ENCODE measurements around the gene ZNF593OS. TPM values are rescaled to one million over a fixed set of nuclear protein-coding genes. Genes with fewer than 3 reads are reported as not detected.

ZNF593OS gene
- total and polyA plus RNA-seq, 4 experiments from 2014 or later, result 0.53 to 0.78 TPM; not detected in 2

GRCh38 chr1:26158908-26159742 is 12.5 kb downstream of the ZNF593OS start, which contains the start of gene FAM110D:
Gene FAM110D (plus strand): TSS chr1:26159079. CDS start chr1:26161292, 2,213 bp downstream.
- Histone ChIP-seq H3K27me3 (ENCODE audit: insufficient read depth, low read length) (peaks cover 7% of the 10 kb centered on the region), H3K4me1 (ENCODE audit: insufficient read depth, low read length) (peaks cover 12% of the 10 kb centered on the region), H3K36me3 (ENCODE audit: insufficient read depth, low read length) (no peaks in the 10 kb centered on the region), H3K27ac (ENCODE audit: low read depth, low read length) (no peak within 1 kb of the TSS), H3K9me3 (ENCODE audit: control insufficient read depth in 1 of 2, low read length in 2 of 2) (no peaks in the 10 kb centered on the region), H3K4me3 (ENCODE audit: low read length in 2 of 2) (no peak within 1 kb of the TSS)
- intact Hi-C loops (cut with micrococcal nuclease), result no loop called here
- Mint-ChIP-seq H3K36me3 (no peaks in the 10 kb centered on the region), H3K27ac (peak within 1 kb of the TSS in 1 of 7 donors; percentile 57), H3K4me1 (peaks cover 0 to 15% (median 8%) of the 10 kb centered on the region in 4 donors), H3K27me3 (peaks cover 19 to 36% of the 10 kb centered on the region in 2 donors), H3K9me3 (no peaks in the 10 kb centered on the region), H3K4me3 (peak within 1 kb of the TSS in 1 of 8 donors; percentile 55)
- CTCF ChIA-PET (ENCODE audit: partially characterized antibody), result interaction anchor here (0.8 to 1.0 kb wide), 3 partner anchors 13 to 53 kb away, joined by 3 read pairs; partner anchors contain the start of gene ZNF593OS
- POLR2A ChIA-PET (ENCODE audit: partially characterized antibody), result no interaction called here
- no peak for DNase-seq

GRCh38 chr1:26158271-26158907 is 13.2 kb downstream of the ZNF593OS start:
- Histone ChIP-seq H3K36me3 (ENCODE audit: insufficient read depth, low read length) (no peaks in the 10 kb centered on the region), H3K27ac (ENCODE audit: low read depth, low read length) (no peak overlapping the region), H3K27me3 (ENCODE audit: insufficient read depth, low read length) (peaks cover 7% of the 10 kb centered on the region), H3K9me3 (ENCODE audit: control insufficient read depth in 1 of 2, low read length in 2 of 2) (no peaks in the 10 kb centered on the region), H3K4me1 (ENCODE audit: insufficient read depth, low read length) (peaks cover 5% of the 10 kb centered on the region), H3K4me3 (ENCODE audit: low read length in 2 of 2) (no peak overlapping the region)
- CTCF ChIA-PET (ENCODE audit: partially characterized antibody), result interaction anchor here (0.8 to 2.1 kb wide), 3 partner anchors 13 to 52 kb away, joined by 3 to 10 read pairs (median 3); partner anchors contain the start of gene ZNF593OS
- Mint-ChIP-seq H3K4me1 (peaks cover 0 to 10% (median 5%) of the 10 kb centered on the region in 4 donors), H3K4me3 (no peak overlapping the region), H3K27ac (peak overlapping the region in 1 of 7 donors; percentile 57), H3K27me3 (peaks cover 19 to 33% of the 10 kb centered on the region in 2 donors), H3K36me3 (no peaks in the 10 kb centered on the region), H3K9me3 (no peaks in the 10 kb centered on the region)
- POLR2A ChIA-PET (ENCODE audit: partially characterized antibody), result no interaction called here
- no peak for DNase-seq
- intact Hi-C loops (cut with micrococcal nuclease), result no loop called here

- H3K27me3 ChIP-seq (ENCODE audit: insufficient read depth, low read length), result no peaks in the 10 kb centered on the region
- CTCF ChIA-PET (ENCODE audit: partially characterized antibody), result interaction anchor here (0.7 to 2.1 kb wide), 5 partner anchors 11 to 121 kb away, joined by 3 to 10 read pairs (median 5); partner anchors contain the start of gene ZNF593
- Mint-ChIP-seq H3K4me3 (no peak overlapping the region), H3K4me1 (peaks cover 0 to 6% (median under 1%) of the 10 kb centered on the region in 4 donors), H3K9me3 (no peaks in the 10 kb centered on the region), H3K27ac (peak overlapping the region in 1 of 7 donors; percentile 47), H3K36me3 (no peaks in the 10 kb centered on the region), H3K27me3 (peaks cover 17 to 30% of the 10 kb centered on the region in 2 donors)
- no peaks in the 10 kb centered on the region for H3K9me3 ChIP-seq (ENCODE audit: control insufficient read depth in 1 of 2, low read length in 2 of 2)
- no peak overlapping the region for H3K4me3 ChIP-seq (ENCODE audit: low read length in 2 of 2)
- POLR2A ChIA-PET (ENCODE audit: partially characterized antibody), result no interaction called here
- no peaks in the 10 kb centered on the region for H3K4me1 ChIP-seq (ENCODE audit: insufficient read depth, low read length)
- H3K36me3 ChIP-seq (ENCODE audit: insufficient read depth, low read length), result no peaks in the 10 kb centered on the region
- H3K27ac ChIP-seq (ENCODE audit: low read depth, low read length), result no peak overlapping the region
- no peak for DNase-seq
- intact Hi-C loops (cut with micrococcal nuclease), result no loop called here
Observed at GRCh38 chr1:26156285-26157038, 15.2 kb downstream of the ZNF593OS start.

- Histone ChIP-seq H3K9me3 (ENCODE audit: control insufficient read depth in 1 of 2, low read length in 2 of 2) (no peaks in the 10 kb centered on the region), H3K36me3 (ENCODE audit: insufficient read depth, low read length) (no peaks in the 10 kb centered on the region), H3K27ac (ENCODE audit: low read depth, low read length) (no peak overlapping the region), H3K27me3 (ENCODE audit: insufficient read depth, low read length) (no peaks in the 10 kb centered on the region), H3K4me3 (ENCODE audit: low read length in 2 of 2) (no peak overlapping the region), H3K4me1 (ENCODE audit: insufficient read depth, low read length) (no peaks in the 10 kb centered on the region)
- Mint-ChIP-seq H3K27ac (peak overlapping the region in 1 of 7 donors; percentile 37), H3K4me3 (no peak overlapping the region), H3K27me3 (peaks cover 20 to 34% of the 10 kb centered on the region in 2 donors), H3K4me1 (peaks cover 0 to 6% (median under 1%) of the 10 kb centered on the region in 4 donors), H3K9me3 (no peaks in the 10 kb centered on the region), H3K36me3 (no peaks in the 10 kb centered on the region)
- CTCF ChIA-PET (ENCODE audit: partially characterized antibody), result interaction anchor here (0.7 to 1.3 kb wide), 4 partner anchors 8 to 120 kb away, joined by 3 to 4 read pairs (median 4); partner anchors contain the start of gene ZNF593
- DNase-seq, result no peak
- intact Hi-C loops (cut with micrococcal nuclease), result no loop called here
- POLR2A ChIA-PET (ENCODE audit: partially characterized antibody), result interaction anchor here (0.9 to 1.0 kb wide), 2 partner anchors 14 to 30 kb away, joined by 3 read pairs; partner anchors contain the start of gene ZNF593
Observed at GRCh38 chr1:26155370-26156284, 16.0 kb downstream of the ZNF593OS start.

- Histone ChIP-seq H3K36me3 (ENCODE audit: insufficient read depth, low read length) (no peaks in the 10 kb centered on the region), H3K27ac (ENCODE audit: low read depth, low read length) (no peak overlapping the region), H3K9me3 (ENCODE audit: control insufficient read depth in 1 of 2, low read length in 2 of 2) (no peaks in the 10 kb centered on the region), H3K4me3 (ENCODE audit: low read length in 2 of 2) (no peak overlapping the region), H3K27me3 (ENCODE audit: insufficient read depth, low read length) (no peaks in the 10 kb centered on the region), H3K4me1 (ENCODE audit: insufficient read depth, low read length) (no peaks in the 10 kb centered on the region)
- no peak for DNase-seq
- intact Hi-C loops (cut with micrococcal nuclease), result no loop called here
- H3K4me1 Mint-ChIP-seq, result peaks cover 0 to 6% (median under 1%) of the 10 kb centered on the region in 4 donors
- ChIA-PET POLR2A (ENCODE audit: partially characterized antibody) (interaction anchor here (0.9 to 1.0 kb wide), 2 partner anchors 15 to 29 kb away, joined by 3 read pairs; partner anchors contain the start of gene ZNF593), CTCF (ENCODE audit: partially characterized antibody) (interaction anchor here (0.6 to 2.3 kb wide), 5 partner anchors 9 to 242 kb away, joined by 3 to 6 read pairs (median 3); partner anchors contain the start of gene ZNF593)
- H3K27ac Mint-ChIP-seq, result no peak overlapping the region
- no peaks in the 10 kb centered on the region for H3K9me3 Mint-ChIP-seq
- peaks cover 20 to 35% of the 10 kb centered on the region in 2 donors for H3K27me3 Mint-ChIP-seq
- no peak overlapping the region for H3K4me3 Mint-ChIP-seq
- H3K36me3 Mint-ChIP-seq, result no peaks in the 10 kb centered on the region
Observed at GRCh38 chr1:26154750-26155149, 16.9 kb downstream of the ZNF593OS start.

- no peak overlapping the region for H3K4me3 Mint-ChIP-seq
- DNase-seq, result no peak
- H3K36me3 Mint-ChIP-seq, result no peaks in the 10 kb centered on the region
- Histone ChIP-seq H3K4me1 (ENCODE audit: insufficient read depth, low read length) (no peaks in the 10 kb centered on the region), H3K36me3 (ENCODE audit: insufficient read depth, low read length) (no peaks in the 10 kb centered on the region), H3K27me3 (ENCODE audit: insufficient read depth, low read length) (no peaks in the 10 kb centered on the region), H3K9me3 (ENCODE audit: control insufficient read depth in 1 of 2, low read length in 2 of 2) (no peaks in the 10 kb centered on the region), H3K27ac (ENCODE audit: low read depth, low read length) (no peak overlapping the region), H3K4me3 (ENCODE audit: low read length in 2 of 2) (no peak overlapping the region)
- H3K27ac Mint-ChIP-seq, result no peak overlapping the region
- H3K9me3 Mint-ChIP-seq, result no peaks in the 10 kb centered on the region
- intact Hi-C loops (cut with micrococcal nuclease), result no loop called here
- POLR2A ChIA-PET (ENCODE audit: partially characterized antibody), result no interaction called here
- H3K27me3 Mint-ChIP-seq, result peaks cover 22 to 28% of the 10 kb centered on the region in 2 donors
- peaks cover 0 to 6% (median under 1%) of the 10 kb centered on the region in 4 donors for H3K4me1 Mint-ChIP-seq
- CTCF ChIA-PET (ENCODE audit: partially characterized antibody), result interaction anchor here (0.6 to 2.3 kb wide), 5 partner anchors 9 to 243 kb away, joined by 3 to 6 read pairs (median 4); partner anchors contain the start of genes C1orf232 and ZNF593
Observed at GRCh38 chr1:26153966-26154532, 17.6 kb downstream of the ZNF593OS start.

Data from CD4-positive, alpha-beta memory T cell (primary cell).